GM12878 (cell line): ENCODE measurements around the gene CSTB. TPM values are rescaled to one million over a fixed set of nuclear protein-coding genes. Genes with fewer than 3 reads are reported as not detected.

Experiments
- ATAC-seq: fragments of 200-7000 bp; cut with Tn5 transposase; 3 replicates; pipeline ENCODE4 v1.9.1; 2020; ENCODE audit warnings: mild to moderate bottlenecking, moderate library complexity
- BruUV-seq: library from RNA; stranded (reverse); fragments of 400-500 nt; replicated peaks from 2 replicates; lab custom pipeline; 2021; lab: Mats Ljungman, UMichigan
- CTCF ChIA-PET: fragments of 300-600 bp; sonication (Branson Sonifier 250); formaldehyde crosslinking; extraction: SDS; loops from one replicate; lab custom pipeline; 2021; ENCODE audit warnings: inconsistent platforms; lab: Yijun Ruan, JAX
- POLR2A ChIA-PET: fragments of 350-600 bp; formaldehyde crosslinking; extraction: SDS; loops from one replicate; lab custom pipeline; 2021; ENCODE audit warnings: inconsistent platforms; lab: Charles Lee
- RAD21 ChIA-PET: fragments of 300-600 bp; sonication (Branson Sonifier 250); formaldehyde crosslinking; loops from one replicate; lab custom pipeline; 2023; ENCODE audit warnings: antibody characterized with exemption; ENCODE audit not compliant: unreplicated experiment; lab: Charles Lee
- SMC1A ChIA-PET: fragments of 300-600 bp; sonication (Branson Sonifier 250); formaldehyde crosslinking; loops from one replicate; lab custom pipeline; 2023; ENCODE audit not compliant: unreplicated experiment, uncharacterized antibody; lab: Charles Lee
- DNase-seq: peaks from one replicate; pipeline ENCODE4 v3.0.0-alpha.2; 2011; ENCODE audit warnings: low read depth, low spot score
- FAIRE-seq: peaks from 3 replicates; lab custom pipeline; 2011; peaks lifted over from hg19 to GRCh38; lab: Jason Lieb, UNC
- H2AFZ ChIP-seq: 2 replicates; pipeline ENCODE4 v1.6.0; 2011; ENCODE audit warnings: low read depth, low read length, control low read depth; ENCODE audit not compliant: control insufficient read depth
- H3K27ac ChIP-seq: 2 replicates; pipeline ENCODE4 v1.5.1; 2011; ENCODE audit warnings: control low read depth; ENCODE audit not compliant: control insufficient read depth, insufficient read depth
- H3K27me3 ChIP-seq, 2 experiments: replicated peaks in 1 of 2; 2 replicates each; pipeline versions ENCODE4 v1.6.0 to v1.6.1; 2011; ENCODE audit warnings: low read length in 1 of 2; ENCODE audit not compliant: control insufficient read depth in 2 of 2, insufficient read depth in 2 of 2
- H3K36me3 ChIP-seq, 2 experiments: 2 replicates each; pipeline ENCODE4 v1.5.1; 2011; ENCODE audit warnings: low read length in 1 of 2; ENCODE audit not compliant: control insufficient read depth in 2 of 2, insufficient read depth in 2 of 2
- H3K4me1 ChIP-seq: 2 replicates; pipeline ENCODE4 v1.6.1; 2011; ENCODE audit warnings: mild to moderate bottlenecking, low read length, moderate library complexity, mixed read lengths; ENCODE audit not compliant: control insufficient read depth, insufficient read depth
- H3K4me2 ChIP-seq: 2 replicates; pipeline ENCODE4 v1.6.0; 2011; ENCODE audit warnings: control low read depth; ENCODE audit not compliant: control insufficient read depth, insufficient read depth
- H3K4me3 ChIP-seq: fragments of 200-600 bp; sonication (generic); 2 replicates; pipeline ENCODE4 v1.5.1; 2016
- H3K79me2 ChIP-seq: 2 replicates; pipeline ENCODE4 v1.6.0; 2011; ENCODE audit warnings: low read length; ENCODE audit not compliant: control insufficient read depth, insufficient read depth
- H3K9ac ChIP-seq: 2 replicates; pipeline ENCODE4 v1.8.0; 2011; ENCODE audit warnings: low read length, control low read depth, mixed read lengths; ENCODE audit not compliant: control insufficient read depth, insufficient read depth
- H3K9me3 ChIP-seq: replicated peaks from 3 replicates; pipeline ENCODE4 v1.5.1; 2011; ENCODE audit warnings: mild to moderate bottlenecking, low read length; ENCODE audit not compliant: control insufficient read depth, insufficient read depth
- H4K20me1 ChIP-seq: 2 replicates; pipeline ENCODE4 v1.6.0; 2011; ENCODE audit not compliant: control insufficient read depth, insufficient read depth
- DPF2 ChIP-seq: fragments of 450-650 bp; IDR thresholded peaks from 2 replicates; pipeline ENCODE4 v1.6.1; 2017; ENCODE audit warnings: mild to moderate bottlenecking
- NRF1 ChIP-seq: conservative IDR thresholded peaks from 2 replicates; pipeline ENCODE4 v1.6.1; 2011; ENCODE audit warnings: mild to moderate bottlenecking, low read depth, low read length, improper control_type of control experiment
- SRF ChIP-seq, 2 experiments: IDR thresholded peaks; 2 replicates each; pipeline ENCODE4 v1.6.1; 2011; ENCODE audit warnings: low read depth in 2 of 2, low read length in 2 of 2, mild to moderate bottlenecking in 1 of 2, moderate library complexity in 1 of 2
- TAF1 ChIP-seq: IDR thresholded peaks from 2 replicates; pipeline ENCODE4 v1.6.1; 2011; ENCODE audit warnings: mild to moderate bottlenecking, low read depth, low read length, borderline replicate concordance
- WRNIP1 ChIP-seq: IDR thresholded peaks from 2 replicates; pipeline ENCODE4 v1.6.1; 2011; ENCODE audit warnings: low read depth, low read length, improper control_type of control experiment, borderline replicate concordance
- ZBTB33 ChIP-seq: fragments of 450-650 bp; IDR thresholded peaks from 2 replicates; pipeline ENCODE4 v1.6.1; 2017; ENCODE audit warnings: mild to moderate bottlenecking
- ZNF217 ChIP-seq: fragments of 450-650 bp; IDR thresholded peaks from 2 replicates; pipeline ENCODE4 v1.6.1; 2017; ENCODE audit warnings: antibody characterized with exemption, mild to moderate bottlenecking
- WGBS: methylation state at CpG from one replicate; pipeline ENCODE4 v1.1.6; 2016; ENCODE audit warnings: low lambda C conversion rate; ENCODE audit not compliant: insufficient replicate concordance, insufficient coverage; ENCODE audit errors: missing lambda C conversion rate; 5-methylcytosine and 5-hydroxymethylcytosine counted together
- in situ Hi-C: fragments of 300-500 bp; cut with MboI; formaldehyde crosslinking; loops from 9 replicates; pipeline ENCODE4 v1.14.3; 2018; ENCODE audit warnings: mixed read lengths
- intact Hi-C: fragments of 100-400 bp; cut with micrococcal nuclease; formaldehyde crosslinking; loops from one replicate; pipeline ENCODE4 v1.14.2; 2022; ENCODE audit not compliant: unreplicated experiment
- polyA plus RNA-seq, 11 experiments: library from polyadenylated mRNA; depleted of rRNA in 4 of 11; unstranded in 6 of 11; stranded (reverse) in 5 of 11; fragments of >200 nt; fragmentation: Nextera tagmentation in 4 of 11; fragmentation: Illumina TruSeq in 1 of 11; extraction: Ambion mirVana in 4 of 11; extraction: Trizol in 1 of 11; gene quantifications; 1 replicate in 1 of 11; 2 replicates in 10 of 11; pipeline versions ENCODE4 v1.2.1 to v1.2.3, GENCODE V29; 2011 to 2016; ENCODE audit warnings: inconsistent platforms in 2 of 11, missing spikeins in 2 of 11, low read depth in 1 of 11
- total RNA-seq, 4 experiments: library from RNA; depleted of rRNA in 3 of 4; stranded (reverse); fragments of >200 nt in 3 of 4; fragmentation: Illumina TruSeq in 1 of 4; extraction: Trizol in 1 of 4; gene quantifications; 2 replicates each; pipeline versions ENCODE4 v1.2.1 to v1.2.3, GENCODE V29; 2013 to 2021
- TF ChIP-seq, protein P1 (sequence below): IDR thresholded peaks from 2 replicates; pipeline ENCODE4 v1.6.1; 2011; ENCODE audit warnings: borderline replicate concordance, low read depth, mild to moderate bottlenecking, moderate library complexity, low read length; ENCODE audit not compliant: insufficient read depth, poor library complexity, severe bottlenecking

Gene CSTB
- total and polyA plus RNA-seq, 10 of the 15 experiments (the other 5 are each of a cell fraction or from before 2014, with no cell fraction given): 12.5 to 82.7 (median 41.9) TPM

DNA sequence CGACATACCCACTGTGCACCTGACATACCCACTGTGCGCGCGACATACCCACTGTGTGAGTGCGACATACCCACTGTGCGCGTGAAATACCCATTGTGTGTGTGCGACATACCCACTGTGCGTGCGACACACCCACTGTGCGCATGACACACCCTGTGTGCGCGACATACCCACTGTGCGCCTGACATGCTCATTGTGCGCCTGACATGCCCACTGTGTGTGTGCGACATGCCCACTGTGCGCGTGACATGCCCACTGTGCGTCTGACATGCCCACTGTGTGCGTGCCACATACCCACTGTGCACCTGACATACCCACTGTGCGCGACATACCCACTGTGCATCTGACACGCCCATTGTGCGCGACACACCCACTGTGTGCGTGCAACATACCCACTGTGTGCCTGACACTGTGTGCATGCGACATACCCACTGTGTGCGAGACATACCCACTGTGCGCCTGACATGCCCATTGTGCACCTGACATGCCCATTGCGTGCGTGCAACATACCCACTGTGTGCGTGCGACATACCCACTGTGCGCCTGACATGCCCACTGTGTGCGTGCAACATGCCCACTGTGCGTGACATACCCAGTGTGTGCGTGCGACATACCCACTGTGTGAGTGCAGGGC is 10.8 kb upstream of the CSTB start (continued):
- TF ChIP-seq DPF2 (peak; percentile 100), SRF (IDR thresholded peaks at IDR 0.05; ENCODE audit: low read depth in 2 of 2, low read length in 2 of 2) (no peak)

DNA sequence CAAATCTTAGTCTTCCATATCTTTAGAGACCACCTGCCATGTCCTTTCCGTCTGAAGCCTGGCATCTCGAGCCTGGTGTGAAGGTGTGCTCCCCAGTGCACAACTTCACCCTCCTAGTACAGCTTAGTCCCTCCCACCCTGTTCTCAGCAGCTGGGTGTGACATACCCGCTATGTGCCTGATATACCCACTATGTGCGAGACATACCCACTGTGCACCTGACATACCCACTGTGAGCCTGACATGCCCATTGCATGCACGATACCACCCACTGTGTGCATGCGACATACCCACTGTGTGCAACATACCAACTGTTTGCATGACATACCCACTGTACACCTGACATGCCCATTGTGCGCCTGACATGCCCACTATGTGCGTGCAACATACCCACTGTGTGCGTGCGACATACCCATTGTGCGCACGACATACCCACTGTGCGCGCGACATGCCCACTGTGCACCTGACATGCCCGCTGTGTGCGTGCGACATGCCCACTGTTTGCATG is 10.2 kb upstream of the CSTB start:
- FAIRE-seq: no peak
- H3K9ac ChIP-seq: no peak overlapping the region
- no peak overlapping the region for H3K4me2 ChIP-seq
- H3K9me3 ChIP-seq: no peaks in the 10 kb centered on the region
- no peaks in the 10 kb centered on the region for H3K36me3 ChIP-seq
- TF ChIP-seq TAF1 (no peak), ZNF217 (peak; percentile 87; the same call in 1 of the 2 replicates), NRF1 (no peak), WRNIP1 (peak; percentile 99; the same call in 1 of the 2 replicates), ZBTB33 (peak; percentile 23; the same call in 1 of the 2 replicates)
- TF ChIP-seq, protein P1, sequence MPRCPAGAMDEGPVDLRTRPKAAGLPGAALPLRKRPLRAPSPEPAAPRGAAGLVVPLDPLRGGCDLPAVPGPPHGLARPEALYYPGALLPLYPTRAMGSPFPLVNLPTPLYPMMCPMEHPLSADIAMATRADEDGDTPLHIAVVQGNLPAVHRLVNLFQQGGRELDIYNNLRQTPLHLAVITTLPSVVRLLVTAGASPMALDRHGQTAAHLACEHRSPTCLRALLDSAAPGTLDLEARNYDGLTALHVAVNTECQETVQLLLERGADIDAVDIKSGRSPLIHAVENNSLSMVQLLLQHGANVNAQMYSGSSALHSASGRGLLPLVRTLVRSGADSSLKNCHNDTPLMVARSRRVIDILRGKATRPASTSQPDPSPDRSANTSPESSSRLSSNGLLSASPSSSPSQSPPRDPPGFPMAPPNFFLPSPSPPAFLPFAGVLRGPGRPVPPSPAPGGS: peak; percentile 69
- no peak overlapping the region for H3K27ac ChIP-seq
- ChIA-PET RAD21 (no interaction called here), CTCF (no interaction called here), POLR2A (no interaction called here), SMC1A (interaction anchor here (0.9 kb wide), 1 partner anchor 59 kb away, joined by 5 read pairs; no protein-coding TSS in a partner anchor)
- DNase-seq: no peak
- in situ Hi-C loops: no loop called here
- H4K20me1 ChIP-seq: no peaks in the 10 kb centered on the region
- 0 out of 2 replicates have a peak, but pooled peaks cover 3% of the 10 kb centered on the region for H3K4me1 ChIP-seq
- peaks cover 20% of the 10 kb centered on the region for H3K79me2 ChIP-seq
- no peaks in the 10 kb centered on the region for H3K27me3 ChIP-seq
- no peak overlapping the region for H3K4me3 ChIP-seq
- no TSS peak for BruUV-seq
- no peak overlapping the region for H2AFZ ChIP-seq
- no peak for ATAC-seq
- intact Hi-C loops: no loop called here
- 81% methylated on average over 18 of the region's 18 CpGs for WGBS
